HS-27A (cell line): ENCODE results near the gene INPP5A.
A peak's percentile ranks its signal among the peaks of the same experiment; 100 is the strongest.
"Not testable (repeated sequence)": the region's sequence is repeated elsewhere in the genome, so short reads cannot be mapped to it uniquely, and the experiment has no call there.

Source experiments
- DNase-seq: peaks from one replicate; pipeline ENCODE4 v3.0.0-alpha.2; 2012; ENCODE audit warnings: low read depth, missing footprints

INPP5A gene

GRCh38 chr10:132658546-132659205, 121.1 kb downstream of the INPP5A start:
- DNase-seq = no peak

DNA sequence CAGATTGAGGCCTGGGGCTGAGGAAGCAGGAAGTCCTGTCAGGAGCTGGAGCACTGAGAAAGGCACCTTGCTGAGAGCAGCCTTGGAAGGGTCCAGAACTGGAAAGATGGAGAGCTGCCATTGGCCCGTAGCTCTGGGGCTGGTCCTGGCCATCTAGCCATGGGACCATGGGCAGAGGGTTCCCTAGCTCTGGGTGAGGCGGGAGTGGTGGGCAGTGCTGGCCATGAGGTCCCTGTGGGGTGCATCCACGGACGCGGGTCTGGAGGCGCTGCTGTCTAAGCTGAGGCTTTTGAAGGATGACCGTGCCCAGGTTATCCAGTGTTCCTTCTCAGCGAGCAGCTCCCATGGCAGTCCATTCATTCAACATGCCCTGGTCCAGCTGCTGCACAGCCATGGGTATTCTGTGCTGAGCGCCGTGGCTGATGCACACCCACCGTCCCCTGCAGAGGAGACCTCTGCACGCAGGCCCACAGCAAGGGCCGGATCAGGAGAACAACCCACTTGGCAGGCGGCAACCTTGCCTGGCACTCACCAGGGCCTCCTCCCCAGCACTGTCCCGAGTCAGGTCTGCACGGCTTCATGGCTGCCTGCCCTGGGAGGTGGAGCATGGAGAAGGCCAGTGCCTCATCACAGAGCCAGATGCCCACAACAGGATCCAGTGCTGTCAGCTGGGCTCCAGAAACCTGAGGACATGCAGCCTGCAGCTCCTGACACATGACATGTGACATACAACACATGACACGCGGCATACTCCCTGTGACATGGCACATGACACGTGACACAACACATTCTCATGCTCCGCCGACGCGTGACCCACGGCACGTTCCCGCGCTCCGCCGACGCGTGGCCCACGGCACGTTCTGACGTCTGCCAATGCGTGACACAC, 121.9 kb downstream of the INPP5A start:
- DNase-seq = no peak

- no peak for DNase-seq
Measured at GRCh38 chr10:132660385-132660784, 122.8 kb downstream of the INPP5A start.

GRCh38 chr10:132662186-132662920, 124.8 kb downstream of the INPP5A start:
- DNase-seq = no peak

DNA sequence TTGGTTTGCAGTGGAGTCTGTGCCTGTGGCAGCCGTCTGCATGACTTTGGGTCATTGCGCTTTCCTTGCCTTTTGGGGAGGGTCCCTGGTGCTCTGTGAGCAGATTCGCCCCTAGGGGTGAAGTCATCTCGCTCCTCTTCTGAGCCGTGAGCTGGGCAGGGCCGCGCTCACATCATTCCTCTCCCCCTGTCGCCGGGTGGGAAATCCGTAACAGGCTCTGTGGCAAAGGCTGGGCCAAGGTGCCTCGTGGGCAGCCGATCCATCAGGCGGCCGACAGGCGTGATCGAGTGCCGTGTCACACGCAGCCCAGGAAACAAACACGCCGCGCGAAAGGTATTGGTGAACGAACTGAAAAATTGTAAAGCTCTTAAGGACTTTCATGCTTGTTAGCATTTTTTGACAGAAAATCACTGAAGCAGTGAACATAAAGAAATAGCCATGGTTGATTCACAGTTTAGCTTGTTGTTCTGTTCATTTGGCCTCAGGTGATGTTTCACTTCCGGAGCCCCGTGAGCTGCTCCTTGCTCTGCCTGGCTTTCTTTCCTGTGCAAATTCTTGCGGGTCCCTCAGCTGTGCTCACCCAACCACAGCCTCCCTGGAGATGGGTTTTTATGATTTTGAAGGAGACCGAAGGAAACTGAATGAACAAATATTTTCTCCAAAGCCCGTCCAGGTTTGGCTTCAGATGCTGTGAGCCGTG, 126.2 kb downstream of the INPP5A start:
- DNase-seq = no peak

- no peak for DNase-seq
Measured at GRCh38 chr10:132664407-132664806, 126.8 kb downstream of the INPP5A start.

- no peak for DNase-seq
Measured at GRCh38 chr10:132664883-132665282, 127.3 kb downstream of the INPP5A start.

DNA sequence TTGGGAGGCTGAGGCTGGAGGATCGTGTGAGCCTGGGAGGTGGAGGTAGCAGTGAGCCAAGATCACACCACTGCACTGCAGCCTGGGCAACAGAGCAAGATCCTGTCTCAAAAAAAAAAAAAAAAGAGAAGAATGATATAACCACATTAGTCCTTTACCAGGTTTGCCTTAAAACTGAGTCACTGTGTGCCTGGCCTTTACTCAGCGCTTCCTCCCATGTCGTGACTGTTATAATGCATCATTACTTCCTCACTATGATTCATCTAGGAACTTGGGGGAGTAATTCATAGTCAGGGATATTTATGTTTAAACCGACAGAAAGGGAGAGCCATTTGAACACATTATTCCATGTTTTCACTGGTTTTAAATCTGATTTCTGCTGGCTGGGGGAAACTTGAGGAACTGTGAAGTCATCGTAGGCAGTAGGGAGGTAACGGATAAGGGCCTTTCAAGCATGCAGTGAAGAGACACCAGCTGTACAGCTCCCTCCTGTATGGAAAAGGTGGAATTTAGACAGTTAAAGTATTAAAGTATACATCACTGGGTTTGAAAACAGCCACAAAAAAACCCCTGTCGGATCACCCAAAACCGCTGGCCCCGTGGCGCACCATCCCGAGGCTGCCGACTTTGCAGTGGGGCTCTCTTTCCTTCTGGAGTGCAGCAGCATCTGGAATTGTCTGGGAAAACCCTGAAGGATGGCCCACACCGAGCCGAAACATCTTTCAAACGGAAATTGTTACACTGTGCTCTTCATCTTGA, 128.5 kb downstream of the INPP5A start:
- DNase-seq = peak; percentile 52

DNA sequence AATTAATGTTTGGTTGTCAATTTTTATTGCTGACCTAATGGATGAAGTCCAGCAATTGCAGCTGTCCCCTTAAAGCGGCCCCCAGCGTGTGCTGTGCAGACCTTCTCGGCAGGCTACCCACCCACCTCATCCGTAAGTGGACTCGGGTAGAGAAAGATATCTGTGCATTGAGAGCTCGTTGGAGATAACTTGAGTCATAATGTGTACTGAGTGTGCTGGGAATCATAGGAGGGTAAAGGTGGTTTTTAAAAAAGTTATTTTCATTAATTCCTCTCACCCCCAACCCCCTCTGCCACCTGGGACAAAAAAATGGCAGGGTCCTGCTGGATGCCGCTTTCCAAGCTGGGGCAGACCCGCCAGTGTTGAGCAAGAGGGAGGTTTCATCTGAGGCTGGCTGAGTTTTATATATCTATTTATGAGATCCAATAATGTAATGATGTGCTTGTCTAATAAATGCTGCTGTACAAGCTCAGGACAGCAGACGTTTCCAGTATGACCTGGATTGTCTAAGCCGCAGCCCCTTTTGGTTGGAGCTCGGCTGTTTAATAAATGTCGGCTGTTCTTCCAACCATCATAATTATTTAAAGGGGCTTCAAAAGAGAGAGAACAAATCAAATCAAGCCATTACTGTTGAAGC, 129.2 kb downstream of the INPP5A start:
- no peak for DNase-seq

DNA sequence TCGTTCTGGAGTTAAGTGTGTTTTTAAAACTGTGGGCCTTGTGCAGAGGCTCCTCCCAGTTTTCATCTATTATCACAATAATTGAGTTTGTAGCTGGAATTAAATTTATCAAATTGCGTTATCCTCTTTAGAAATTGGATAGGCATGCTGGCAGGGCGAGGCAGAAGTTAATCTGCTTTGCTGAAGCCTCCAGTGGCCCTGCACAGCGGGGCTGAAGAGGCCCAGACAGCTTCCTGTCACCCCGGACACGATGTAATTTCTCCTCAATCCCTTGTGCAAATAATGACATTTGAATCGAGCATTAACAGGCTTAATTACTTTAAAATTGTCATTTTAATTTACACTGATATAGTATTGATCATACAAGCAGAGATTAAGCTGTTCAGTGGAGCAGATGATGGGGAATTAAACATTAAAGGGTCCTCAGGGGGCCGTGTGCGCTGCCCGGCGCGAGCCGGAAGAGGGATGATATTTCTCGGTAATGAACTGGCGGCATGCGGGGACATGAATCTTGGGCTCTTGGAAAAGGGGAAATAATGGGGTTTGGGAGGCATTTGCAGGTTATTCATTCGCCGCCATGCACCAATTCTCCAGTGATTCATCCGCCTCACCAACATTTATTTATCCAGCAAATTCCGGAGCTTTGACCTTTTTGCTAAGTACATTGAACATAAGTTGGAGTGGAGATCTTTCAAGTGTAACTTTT, 129.9 kb downstream of the INPP5A start:
- DNase-seq = no peak

DNA sequence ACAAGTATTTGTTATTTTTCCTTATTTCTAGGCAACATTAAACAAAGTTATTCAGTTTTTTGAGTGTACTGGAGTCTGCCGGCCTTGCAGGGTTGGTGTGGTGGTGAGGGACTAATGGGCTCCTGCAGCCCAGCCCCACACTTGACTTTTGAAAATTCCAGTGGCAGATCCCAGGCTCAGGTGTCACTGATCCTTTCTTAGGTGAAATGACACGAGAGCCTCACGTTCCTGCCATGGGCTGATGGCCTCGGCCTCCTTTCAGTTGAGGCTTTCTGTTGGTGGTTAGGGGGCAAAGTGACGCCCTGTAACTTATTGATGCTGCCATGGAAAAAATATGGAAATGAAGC, 130.4 kb downstream of the INPP5A start:
- DNase-seq = no peak

DNA sequence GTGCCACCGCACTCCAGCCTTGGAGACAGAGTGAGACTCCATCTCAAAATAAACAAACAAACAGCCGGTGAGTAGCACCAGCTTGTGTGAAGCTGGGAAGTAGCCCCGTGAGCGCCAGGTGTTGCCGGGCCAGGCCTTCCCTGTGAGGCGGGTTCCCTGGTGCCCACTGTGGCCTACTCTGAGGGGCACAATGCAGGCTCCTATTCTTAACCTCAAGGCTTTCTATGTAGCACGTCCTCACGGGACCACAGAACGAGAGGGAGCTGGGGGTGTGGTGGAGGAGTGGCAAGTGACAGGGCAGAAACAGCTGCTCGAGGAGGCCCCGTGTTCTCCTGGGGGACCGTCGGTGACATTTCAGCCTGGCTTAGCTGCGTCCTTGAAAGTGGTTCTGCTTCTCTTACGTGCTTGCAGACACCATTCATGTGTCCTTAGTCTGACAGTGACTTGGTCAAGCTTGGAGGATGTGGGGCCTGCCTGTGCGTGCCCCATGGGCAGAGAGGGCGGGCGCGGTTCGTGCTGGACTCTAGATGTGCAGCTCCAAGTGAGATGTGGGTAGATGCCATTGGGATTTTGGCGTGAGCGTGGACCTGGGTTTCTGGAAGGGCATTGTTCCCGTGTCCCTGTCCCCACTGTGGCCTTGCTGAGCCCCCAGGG, 131.7 kb downstream of the INPP5A start:
- no peak for DNase-seq

- no peak for DNase-seq
Measured at GRCh38 chr10:132670546-132671227, 133.1 kb downstream of the INPP5A start.

DNA sequence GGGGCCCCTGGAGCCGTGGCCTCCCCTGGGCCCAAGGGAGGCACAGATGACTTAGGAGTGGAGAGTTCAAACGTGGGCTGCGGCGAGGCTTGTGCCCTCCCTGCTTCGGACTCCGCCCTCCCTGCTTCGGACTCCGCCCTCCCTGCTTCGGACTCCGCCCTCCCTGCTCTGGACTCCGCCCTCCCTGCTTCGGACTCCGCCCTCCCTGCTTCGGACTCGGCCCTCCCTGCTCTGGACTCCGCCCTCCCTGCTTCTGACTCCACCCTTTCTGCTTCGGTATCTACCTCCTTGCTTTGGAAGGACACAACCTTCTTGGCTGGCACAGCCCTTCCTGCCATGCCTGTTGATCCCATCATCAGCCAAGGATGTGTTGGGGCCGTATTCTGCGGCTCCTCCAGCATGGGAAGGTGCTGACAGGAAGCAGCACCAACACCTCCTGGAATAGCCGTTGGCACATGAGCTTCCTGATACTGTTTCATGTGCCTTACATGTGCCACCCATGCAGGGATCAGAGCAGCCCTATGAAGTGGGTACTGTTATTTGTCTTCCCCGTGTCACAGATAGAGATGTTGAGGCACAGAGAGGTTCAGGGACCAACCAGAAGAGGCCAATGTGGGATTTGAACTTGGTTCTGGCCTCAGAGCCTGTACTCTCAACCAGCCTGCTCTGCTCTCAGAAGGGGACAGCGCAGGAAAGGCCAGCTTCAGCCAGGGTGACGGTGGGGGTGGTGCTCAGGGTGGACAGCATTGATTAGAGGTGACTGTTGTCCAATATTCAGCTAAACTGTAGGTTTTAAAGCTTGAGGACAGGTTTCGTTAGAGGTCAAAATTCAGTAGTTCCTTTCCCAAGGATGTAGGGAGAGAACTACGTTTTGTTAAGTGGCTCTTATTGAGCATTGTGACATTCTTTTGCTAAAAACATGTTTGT, 133.9 kb downstream of the INPP5A start:
- DNase-seq = no peak

DNA sequence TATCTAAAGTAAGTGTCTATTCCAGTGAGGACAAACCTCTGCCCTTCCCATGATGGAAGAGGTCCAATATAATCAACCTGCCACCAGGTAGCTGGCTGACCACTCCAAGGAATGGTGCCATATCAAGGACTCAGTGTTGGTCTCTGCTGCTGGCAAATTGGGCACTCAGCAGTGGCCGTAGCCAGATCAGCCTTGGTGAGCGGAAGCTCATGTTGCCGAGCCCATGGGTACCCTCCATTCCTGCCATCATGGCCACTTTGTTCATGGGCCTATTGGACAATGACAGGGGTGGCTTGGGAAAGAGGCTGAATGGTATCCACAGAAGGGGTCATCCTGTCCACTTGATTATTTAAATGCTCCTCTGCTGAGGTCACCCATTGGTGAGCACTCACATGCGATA, 136.2 kb downstream of the INPP5A start:
- not testable (repeated sequence) for DNase-seq

DNA sequence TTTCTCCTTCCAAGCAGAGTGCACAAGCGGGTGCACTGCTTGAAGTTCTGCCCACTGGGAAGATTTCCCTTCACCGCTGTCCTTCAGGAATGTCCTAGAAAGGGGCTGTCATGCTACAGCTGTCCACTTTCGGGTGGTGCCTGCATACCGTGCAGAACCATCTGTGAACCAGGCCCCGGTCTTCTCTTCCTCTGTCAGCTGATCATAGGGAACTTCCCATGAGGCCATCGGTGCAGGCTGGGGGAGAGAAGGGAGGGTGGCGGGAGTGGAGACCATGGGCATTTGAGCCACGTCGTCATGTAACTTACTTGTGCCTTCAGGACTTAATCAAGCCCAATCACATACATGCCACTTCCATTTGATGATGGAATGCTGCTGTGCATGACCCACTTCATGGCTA, 136.7 kb downstream of the INPP5A start:
- no peak for DNase-seq

DNA sequence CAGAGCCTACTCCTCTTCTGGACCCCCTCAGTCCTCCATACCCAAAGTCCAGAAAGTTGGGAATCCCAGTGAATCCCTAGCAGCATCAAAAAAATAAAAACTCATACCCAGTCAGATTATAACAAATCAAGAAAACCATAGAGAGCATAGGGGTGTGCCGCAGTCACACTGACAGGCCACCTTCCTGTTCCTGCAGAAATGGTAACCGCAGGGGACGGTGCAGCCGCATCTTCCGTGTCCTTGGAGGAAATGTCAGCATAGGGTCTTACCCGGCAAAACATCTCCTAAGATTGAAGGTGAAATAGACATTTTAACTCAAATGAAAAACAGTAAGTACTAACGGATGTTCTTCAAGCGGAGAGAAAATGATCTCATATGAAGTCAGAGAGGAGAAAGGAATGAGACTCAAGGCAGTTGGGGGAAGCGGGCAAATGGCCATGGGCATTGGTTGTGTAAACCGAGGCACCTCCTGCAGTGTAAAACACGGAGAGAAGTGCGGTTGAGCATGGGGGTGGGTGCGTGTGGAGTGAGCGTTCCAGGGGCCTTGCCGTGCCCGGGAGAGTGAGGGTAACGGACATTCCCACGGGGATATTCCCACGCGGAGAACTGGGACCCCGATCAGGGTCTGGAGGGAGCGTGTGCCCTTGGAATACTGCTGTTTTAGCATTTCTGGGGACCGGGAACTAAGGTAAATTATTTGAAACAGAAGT, 137.6 kb downstream of the INPP5A start:
- DNase-seq = no peak
